ENCODE data around the gene EDRF1.
"Not testable (repeated sequence)": the region's sequence is repeated elsewhere in the genome, so short reads cannot be mapped to it uniquely, and the experiment has no call there.

Gene EDRF1

GRCh38 chr10:125709553-125710474 lies 9.7 kb upstream of the EDRF1 start:
- no peak for DNase-seq

- DNase-seq: no peak
Observed at GRCh38 chr10:125711110-125711750, 8.3 kb upstream of the EDRF1 start.

GRCh38 chr10:125714728-125715127 lies 4.8 kb upstream of the EDRF1 start:
- not testable (repeated sequence) for DNase-seq

DNA sequence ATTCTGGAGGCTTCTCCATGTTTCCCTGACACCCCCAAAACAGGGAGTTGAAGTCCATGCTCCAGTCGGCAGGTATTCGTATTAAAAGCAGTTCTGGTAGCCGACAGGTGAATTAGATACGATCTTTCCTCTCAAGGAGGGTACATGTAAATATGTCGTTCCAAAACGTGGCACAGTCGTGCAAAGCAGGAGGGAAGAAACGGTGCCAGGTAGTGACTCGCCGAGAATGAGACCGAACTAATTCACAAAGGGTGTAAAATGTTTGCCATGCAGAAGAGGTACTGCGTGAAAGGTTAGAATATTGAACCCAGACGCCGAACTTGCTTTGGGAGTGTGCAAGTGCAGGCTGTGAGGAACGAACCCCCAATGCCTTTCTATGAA lies 483 bp downstream of the EDRF1 start:
- DNase-seq: no peak

GRCh38 chr10:125721035-125721434 lies 1.5 kb downstream of the EDRF1 start:
- no peak for DNase-seq

DNA sequence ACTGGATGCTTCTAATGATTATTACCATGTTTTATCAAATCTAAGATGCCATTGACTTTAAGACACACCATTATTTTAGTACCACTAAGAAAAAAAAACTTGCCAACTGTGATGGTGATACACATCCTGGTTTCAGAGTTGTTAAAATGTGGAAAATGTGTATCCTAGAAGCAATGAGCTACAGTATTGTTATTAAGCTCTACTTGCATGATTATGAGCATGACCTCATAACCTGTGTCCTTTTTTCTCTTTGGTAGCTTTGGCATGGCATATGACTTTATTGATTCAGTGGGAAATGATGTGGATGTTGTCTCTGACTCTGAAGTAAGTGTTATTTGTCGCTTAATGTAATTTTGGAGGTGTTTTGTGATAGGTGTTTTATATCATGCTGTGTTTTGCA lies 3.3 kb downstream of the EDRF1 start:
- DNase-seq: no peak

GRCh38 chr10:125726914-125727313 lies 7.4 kb downstream of the EDRF1 start:
- DNase-seq: no peak

GRCh38 chr10:125727436-125727835 lies 7.9 kb downstream of the EDRF1 start:
- no peak for DNase-seq

GRCh38 chr10:125734148-125734547 lies 14.6 kb downstream of the EDRF1 start:
- no peak for DNase-seq

DNA sequence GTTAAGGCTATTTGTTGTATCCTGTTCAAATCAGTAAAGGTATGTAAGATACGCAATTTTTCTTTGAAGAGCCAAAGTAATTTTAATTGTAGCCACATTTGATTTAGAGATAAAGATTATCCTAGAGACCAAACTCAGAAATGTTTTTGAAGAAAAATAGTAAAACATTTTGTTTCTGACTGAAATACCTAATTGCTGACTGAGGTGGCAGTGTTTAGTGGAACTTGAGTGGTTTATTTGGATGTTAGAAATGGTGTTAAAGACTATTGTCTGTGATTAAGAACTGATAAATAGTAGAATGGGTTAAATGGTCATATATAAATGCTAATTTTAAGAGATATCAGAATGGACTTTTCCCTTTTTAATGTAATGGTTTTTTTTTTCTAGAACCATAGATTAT lies 15.3 kb downstream of the EDRF1 start:
- no peak for DNase-seq

GRCh38 chr10:125738206-125738605 lies 18.7 kb downstream of the EDRF1 start:
- DNase-seq: no peak

DNA sequence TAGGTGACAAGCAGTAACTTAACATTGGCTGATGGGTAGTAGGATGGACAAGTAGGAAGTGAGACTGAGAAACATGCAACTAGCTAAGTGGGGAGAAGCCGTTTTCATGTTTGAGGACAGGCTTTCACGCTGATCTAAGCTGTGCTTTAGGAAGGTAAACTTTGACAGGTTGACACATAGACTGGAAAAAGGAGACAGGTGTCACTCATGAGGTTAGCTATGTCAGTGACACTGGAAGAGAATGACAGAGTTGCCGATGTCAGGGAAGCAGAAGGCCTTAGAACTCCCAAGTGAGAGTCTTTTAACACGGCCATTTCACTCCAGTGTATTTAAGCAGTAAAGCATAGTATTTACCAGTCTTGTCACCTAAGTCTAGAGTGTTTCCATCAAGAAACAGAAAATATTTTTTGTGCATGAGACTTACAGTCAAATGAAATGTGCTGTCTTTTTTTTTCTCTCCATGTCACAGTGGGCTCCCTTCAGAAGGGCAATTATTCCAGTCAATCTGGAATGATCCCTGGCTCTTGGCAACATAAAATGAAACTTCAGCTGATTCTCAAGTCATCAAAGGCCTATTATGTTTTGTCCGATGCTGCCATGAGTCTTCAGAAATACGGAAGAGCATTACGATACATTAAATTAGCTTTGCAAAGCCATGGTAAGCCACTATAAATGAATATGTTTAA lies 20.6 kb downstream of the EDRF1 start:
- no peak for DNase-seq

DNA sequence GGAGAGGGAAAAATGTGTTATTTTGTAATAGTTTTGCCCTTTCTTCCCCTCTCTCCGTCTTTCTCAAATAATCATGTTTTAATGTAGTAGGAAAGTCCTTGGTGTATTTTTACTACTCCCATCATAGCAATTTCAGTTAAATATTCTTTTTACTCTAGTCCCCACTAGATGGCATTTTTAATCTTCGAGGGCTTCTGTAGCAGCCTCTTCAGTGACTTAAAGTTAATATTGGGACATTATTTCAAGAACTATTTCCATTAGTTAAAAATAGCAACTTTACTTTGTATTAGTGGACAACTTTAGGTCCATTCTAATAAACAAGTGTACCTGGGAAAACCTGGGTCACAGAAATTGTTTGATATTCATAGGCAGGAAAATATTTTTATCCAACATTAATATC lies 23.0 kb downstream of the EDRF1 start:
- no peak for DNase-seq

DNA sequence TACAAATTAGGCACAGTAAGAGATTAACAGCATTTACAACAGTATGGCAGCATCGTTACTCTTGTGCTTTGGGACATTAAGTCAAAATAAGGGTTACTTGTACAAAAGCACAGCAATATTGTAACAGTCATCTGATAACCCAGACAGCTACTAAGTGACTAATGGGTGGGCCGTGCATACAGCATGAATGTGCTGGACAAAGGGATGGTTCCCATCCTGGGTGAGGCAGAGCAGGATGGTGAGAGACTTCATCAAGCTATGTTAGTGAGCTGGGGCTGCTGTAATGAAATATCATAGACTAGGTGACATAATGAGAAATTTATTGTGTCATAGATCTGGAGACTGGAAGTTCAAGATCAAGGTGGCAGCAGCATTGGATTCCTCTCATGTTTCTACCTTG lies 25.4 kb downstream of the EDRF1 start:
- DNase-seq: no peak

- no peak for DNase-seq
Observed at GRCh38 chr10:125747417-125747816, 27.9 kb downstream of the EDRF1 start.

- no peak for DNase-seq
Observed at GRCh38 chr10:125756196-125756595, 36.7 kb downstream of the EDRF1 start.

GRCh38 chr10:125756853-125757487 lies 37.5 kb downstream of the EDRF1 start:
- DNase-seq: no peak

- no peak for DNase-seq
Observed at GRCh38 chr10:125757742-125758141, 38.2 kb downstream of the EDRF1 start.

DNA sequence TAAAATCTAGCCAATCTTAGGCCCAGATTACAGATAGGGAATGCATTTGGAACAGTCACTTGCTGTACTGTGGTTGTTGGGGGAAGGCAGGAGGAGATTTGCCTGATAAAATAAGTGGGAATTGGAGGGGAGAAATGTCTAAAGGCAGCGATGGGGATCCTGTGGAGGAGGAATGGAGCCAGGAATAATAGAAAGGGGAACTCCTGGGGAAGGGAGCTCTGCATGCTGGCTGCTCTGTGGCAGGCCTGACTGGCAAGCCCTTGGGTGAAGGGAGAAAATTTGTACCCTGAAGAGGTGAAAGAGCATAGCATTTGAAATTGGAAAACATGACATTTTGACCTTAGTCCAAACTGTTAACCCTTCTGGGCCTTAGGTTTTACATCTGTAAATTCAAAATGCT lies 42.5 kb downstream of the EDRF1 start:
- DNase-seq: no peak

- DNase-seq: no peak
Observed at GRCh38 chr10:125762692-125763648, 43.5 kb downstream of the EDRF1 start.

DNA sequence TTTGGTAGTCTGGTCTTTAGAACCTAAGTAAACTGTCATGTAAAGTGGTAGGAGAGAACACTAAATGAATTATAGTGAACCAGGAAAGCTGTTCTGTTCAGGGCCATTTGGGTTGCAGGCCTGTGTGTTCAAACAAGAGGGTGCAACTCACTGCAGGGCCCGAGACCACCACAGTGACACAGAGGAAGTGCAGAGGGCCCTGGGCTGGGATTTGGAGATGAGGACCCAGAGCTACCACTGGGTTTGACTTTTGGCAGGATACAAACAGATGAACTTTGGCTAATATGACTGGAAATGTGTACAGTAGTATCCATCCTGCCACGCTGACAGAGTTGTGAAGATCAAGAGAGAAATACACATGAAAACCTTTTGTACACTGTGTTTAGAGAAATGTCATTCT lies 46.3 kb downstream of the EDRF1 start:
- no peak for DNase-seq

DNA sequence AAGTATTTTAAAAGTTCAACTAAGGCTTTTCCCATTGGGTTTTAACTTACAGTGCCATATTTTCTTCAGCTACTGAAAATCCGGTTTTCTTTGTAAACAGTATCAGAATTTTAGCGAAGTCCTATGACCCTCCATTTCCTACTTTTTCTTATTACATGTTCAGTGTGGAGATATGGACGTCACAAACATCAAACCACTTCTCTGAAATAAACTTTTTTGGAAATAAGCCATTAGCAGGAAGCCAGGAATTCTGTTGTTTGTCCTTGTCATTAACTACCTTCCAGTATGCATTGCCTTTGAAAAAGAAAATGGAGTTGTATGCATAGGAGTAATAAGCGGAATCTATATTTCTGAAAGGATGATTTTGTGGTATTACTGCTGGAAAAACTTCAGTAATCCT lies 47.0 kb downstream of the EDRF1 start:
- DNase-seq: no peak

Measured in stimulated activated CD4-positive, alpha-beta T cell treated with anti-CD3 and anti-CD28 coated beads, Interleukin-4, amount 100 ng/mL, for 24 hours (primary cell).